Suprapubic skin (tissue), 4 donors: ENCODE measurements around the gene ZNF786. TPM values are rescaled to one million over a fixed set of nuclear protein-coding genes. Genes with fewer than 3 reads are reported as not detected.

Source experiments
- DNase-seq, 2 donors: peaks; one replicate each; pipeline ENCODE4 v3.0.0-alpha.2; 2019; ENCODE audit warnings: low spot score in 2 of 2
- H3K27ac ChIP-seq: fragments of 200-600 bp; sonication (generic); one replicate; pipeline ENCODE4 v1.5.1; 2019
- H3K27me3 ChIP-seq: fragments of 200-600 bp; sonication (generic); one replicate; pipeline ENCODE4 v1.5.1; 2019
- H3K36me3 ChIP-seq: fragments of 200-600 bp; sonication (generic); one replicate; pipeline ENCODE4 v1.5.1; 2019
- H3K4me1 ChIP-seq: fragments of 200-600 bp; sonication (generic); one replicate; pipeline ENCODE4 v1.5.1; 2019
- H3K4me3 ChIP-seq: fragments of 200-600 bp; sonication (generic); one replicate; pipeline ENCODE4 v1.5.1; 2019; ENCODE audit warnings: mild to moderate bottlenecking
- H3K9me3 ChIP-seq: fragments of 200-600 bp; sonication (generic); one replicate; pipeline ENCODE4 v1.5.1; 2019
- EP300 ChIP-seq: sonication (generic); formaldehyde crosslinking; IDR thresholded peaks from one replicate; pipeline ENCODE4 v1.6.1; 2017; ENCODE audit warnings: antibody characterized with exemption
- POLR2A ChIP-seq, 2 donors: fragments of 450-650 bp; IDR thresholded peaks; one replicate each; pipeline ENCODE4 v1.6.1; 2017; ENCODE audit warnings: antibody characterized with exemption in 2 of 2, mild to moderate bottlenecking in 2 of 2, moderate library complexity in 2 of 2
- POLR2AphosphoS5 ChIP-seq, 3 donors: sonication (generic); formaldehyde crosslinking; IDR thresholded peaks; one replicate each; pipeline ENCODE4 v1.6.1; 2017; ENCODE audit warnings: antibody characterized with exemption in 3 of 3
- WGBS: methylation state at CpG from one replicate; pipeline ENCODE4 v1.1.5; 2018; 5-methylcytosine and 5-hydroxymethylcytosine counted together
- total RNA-seq, 4 donors: library from RNA; depleted of rRNA; stranded (reverse); fragments of >200 nt; gene quantifications; one replicate each; pipeline ENCODE4 v1.1.0, GENCODE V29; 2016
- TF ChIP-seq, protein P1 (sequence below), 2 donors: fragments of 200-600 bp in 1 of 2; fragments of 450-650 bp in 1 of 2; sonication (generic) in 1 of 2; IDR thresholded peaks; one replicate each; pipeline ENCODE4 v1.5.1; 2016 to 2019; ENCODE audit warnings: antibody characterized with exemption in 2 of 2, mild to moderate bottlenecking in 1 of 2, moderate library complexity in 1 of 2

ZNF786 gene
- total RNA-seq, 4 donors from 2014 or later: 6.8 to 11.8 (median 10.3) TPM

GRCh38 chr7:149072438-149072775, 18.1 kb downstream of the ZNF786 start:
- H3K27ac ChIP-seq: no peak overlapping the region
- H3K4me1 ChIP-seq: peaks cover 10% of the 10 kb centered on the region
- no peaks in the 10 kb centered on the region for H3K9me3 ChIP-seq
- peaks cover 30% of the 10 kb centered on the region for H3K36me3 ChIP-seq
- TF ChIP-seq POLR2AphosphoS5 (IDR thresholded peaks at IDR 0.05) (no peak), POLR2A (IDR thresholded peaks at IDR 0.05) (no peak), EP300 (no peak)
- TF ChIP-seq, protein P1, sequence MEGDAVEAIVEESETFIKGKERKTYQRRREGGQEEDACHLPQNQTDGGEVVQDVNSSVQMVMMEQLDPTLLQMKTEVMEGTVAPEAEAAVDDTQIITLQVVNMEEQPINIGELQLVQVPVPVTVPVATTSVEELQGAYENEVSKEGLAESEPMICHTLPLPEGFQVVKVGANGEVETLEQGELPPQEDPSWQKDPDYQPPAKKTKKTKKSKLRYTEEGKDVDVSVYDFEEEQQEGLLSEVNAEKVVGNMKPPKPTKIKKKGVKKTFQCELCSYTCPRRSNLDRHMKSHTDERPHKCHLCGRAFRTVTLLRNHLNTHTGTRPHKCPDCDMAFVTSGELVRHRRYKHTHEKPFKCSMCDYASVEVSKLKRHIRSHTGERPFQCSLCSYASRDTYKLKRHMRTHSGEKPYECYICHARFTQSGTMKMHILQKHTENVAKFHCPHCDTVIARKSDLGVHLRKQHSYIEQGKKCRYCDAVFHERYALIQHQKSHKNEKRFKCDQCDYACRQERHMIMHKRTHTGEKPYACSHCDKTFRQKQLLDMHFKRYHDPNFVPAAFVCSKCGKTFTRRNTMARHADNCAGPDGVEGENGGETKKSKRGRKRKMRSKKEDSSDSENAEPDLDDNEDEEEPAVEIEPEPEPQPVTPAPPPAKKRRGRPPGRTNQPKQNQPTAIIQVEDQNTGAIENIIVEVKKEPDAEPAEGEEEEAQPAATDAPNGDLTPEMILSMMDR (IDR thresholded peaks at IDR 0.05): no peak
- no peaks in the 10 kb centered on the region for H3K27me3 ChIP-seq
- DNase-seq: no peak
- no peak overlapping the region for H3K4me3 ChIP-seq
- WGBS: 91% methylated on average over 4 of the region's 4 CpGs

DNA sequence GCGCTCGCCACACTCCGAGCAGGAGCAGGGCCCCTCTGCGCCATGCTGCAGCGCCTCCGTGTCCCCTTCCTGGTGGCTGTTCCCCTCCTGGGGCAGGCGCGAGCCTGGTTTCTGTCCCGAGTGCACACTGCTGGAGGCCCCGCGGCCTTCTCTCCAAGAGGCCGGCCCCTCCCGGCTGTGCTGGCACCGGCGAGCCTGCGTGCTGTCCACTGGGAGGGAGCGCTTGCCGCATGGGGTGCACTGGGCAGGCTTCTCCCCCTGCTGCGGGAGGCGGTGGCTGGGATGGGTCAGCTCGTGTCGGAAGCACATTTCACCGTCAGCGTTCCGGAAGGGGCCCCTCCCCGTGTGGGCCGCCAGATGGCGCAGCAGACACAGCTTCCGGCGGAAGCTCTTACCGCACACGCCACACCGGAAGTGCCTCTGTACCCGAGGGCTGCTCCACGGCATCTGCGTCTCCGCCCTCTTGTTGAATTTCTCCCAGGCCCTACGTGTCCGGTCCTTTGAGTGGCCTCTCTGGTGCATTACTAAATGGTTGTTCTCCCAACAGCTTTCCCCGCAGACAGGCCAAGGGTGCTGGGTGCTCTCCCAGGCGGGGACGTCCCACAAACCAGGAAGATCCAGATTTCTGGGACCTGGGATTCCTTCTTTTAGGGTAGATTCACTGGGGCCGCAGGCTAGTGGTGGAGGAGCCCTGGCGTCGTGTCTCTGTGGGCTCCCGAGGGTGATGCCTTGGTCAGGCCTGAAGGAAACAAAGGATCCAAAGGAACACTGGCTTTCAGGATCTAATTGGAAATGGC, 18.7 kb downstream of the ZNF786 start:
- peaks cover 30% of the 10 kb centered on the region for H3K36me3 ChIP-seq
- WGBS: 77% methylated on average over 22 of the region's 46 CpGs
- TF ChIP-seq POLR2A (IDR thresholded peaks at IDR 0.05) (no peak), POLR2AphosphoS5 (IDR thresholded peaks at IDR 0.05) (no peak), EP300 (no peak)
- TF ChIP-seq, protein P1 (IDR thresholded peaks at IDR 0.05): no peak

DNA sequence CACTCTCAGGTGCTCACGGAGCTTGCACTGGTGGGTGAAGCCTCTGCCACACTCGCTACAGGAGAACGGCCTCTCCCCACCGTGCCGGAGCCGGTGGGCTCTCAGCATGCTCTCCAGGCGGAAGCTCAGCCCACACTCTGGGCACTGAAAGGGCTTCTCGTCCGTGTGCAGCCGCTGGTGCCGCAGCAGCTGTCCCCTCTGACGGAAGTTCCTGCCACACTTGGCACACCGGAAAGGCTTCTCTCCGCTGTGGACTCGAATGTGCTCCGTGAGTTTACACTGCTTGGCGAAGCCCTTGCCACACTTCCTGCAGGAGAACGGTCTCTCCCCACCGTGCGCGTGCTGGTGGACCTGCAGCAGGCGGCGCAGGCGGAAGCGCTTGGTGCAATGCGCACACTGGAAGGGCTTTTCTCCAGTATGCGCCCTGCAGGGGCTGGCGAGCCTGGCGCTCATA, 19.3 kb downstream of the ZNF786 start:
- Histone ChIP-seq H3K36me3 (peaks cover 30% of the 10 kb centered on the region), H3K4me3 (no peak overlapping the region), H3K4me1 (peaks cover 10% of the 10 kb centered on the region), H3K27me3 (no peaks in the 10 kb centered on the region), H3K27ac (no peak overlapping the region), H3K9me3 (no peaks in the 10 kb centered on the region)
- TF ChIP-seq EP300 (no peak), POLR2AphosphoS5 (IDR thresholded peaks at IDR 0.05) (no peak), POLR2A (IDR thresholded peaks at IDR 0.05) (no peak)
- TF ChIP-seq, protein P1 (IDR thresholded peaks at IDR 0.05): no peak
- peak in 1 of 2 donors; percentile 40 for DNase-seq
- 99% methylated on average over 26 of the region's 29 CpGs for WGBS

More for the DNA sequence above, 18.7 kb downstream of the ZNF786 start:
- H3K9me3 ChIP-seq: no peaks in the 10 kb centered on the region
- H3K27me3 ChIP-seq: no peaks in the 10 kb centered on the region
- peaks cover 10% of the 10 kb centered on the region for H3K4me1 ChIP-seq
- H3K4me3 ChIP-seq: no peak overlapping the region
- DNase-seq: no peak
- no peak overlapping the region for H3K27ac ChIP-seq

- peaks cover 30% of the 10 kb centered on the region for H3K36me3 ChIP-seq
These were observed 20.0 kb downstream of the ZNF786 start for GRCh38 chr7:149070372-149071125.

More at GRCh38 chr7:149070372-149071125, 20.0 kb downstream of the ZNF786 start:
- TF ChIP-seq EP300 (no peak), POLR2A (IDR thresholded peaks at IDR 0.05) (no peak), POLR2AphosphoS5 (IDR thresholded peaks at IDR 0.05) (no peak)
- TF ChIP-seq, protein P1 (IDR thresholded peaks at IDR 0.05): no peak
- Histone ChIP-seq H3K4me1 (peaks cover 12% of the 10 kb centered on the region), H3K27me3 (no peaks in the 10 kb centered on the region), H3K9me3 (no peaks in the 10 kb centered on the region), H3K4me3 (no peak overlapping the region), H3K27ac (no peak overlapping the region)
- peak in 1 of 2 donors; percentile 48 for DNase-seq
- 90% methylated on average over 20 of the region's 31 CpGs for WGBS
